Neural crest cell (in vitro differentiated cells): ENCODE data around the gene MRPS9. TPM values are rescaled to one million over a fixed set of nuclear protein-coding genes. Genes with fewer than 3 reads are reported as not detected.

Experiments
- DNase-seq: peaks from one replicate; pipeline ENCODE4 v3.0.0; 2021; ENCODE audit warnings: low read depth, mixed read lengths, low spot score
- H3K27ac Mint-ChIP-seq: one replicate; pipeline ENCODE4 v1.8.0; 2021; ENCODE audit warnings: mild to moderate bottlenecking, mixed read lengths; ENCODE audit not compliant: unreplicated experiment
- H3K27me3 Mint-ChIP-seq: 2 replicates; pipeline ENCODE4 v1.8.0; 2021; ENCODE audit warnings: low read depth, mild to moderate bottlenecking, mixed read lengths
- H3K36me3 Mint-ChIP-seq: 2 replicates; pipeline ENCODE4 v1.8.0; 2021; ENCODE audit warnings: low read depth, mild to moderate bottlenecking, mixed read lengths
- H3K4me1 Mint-ChIP-seq: 2 replicates; pipeline ENCODE4 v1.8.0; 2021; ENCODE audit warnings: mixed read lengths
- H3K4me3 Mint-ChIP-seq: one replicate; pipeline ENCODE4 v1.8.0; 2021; ENCODE audit warnings: mild to moderate bottlenecking, mixed read lengths
- H3K9me3 Mint-ChIP-seq: 2 replicates; pipeline ENCODE4 v1.8.0; 2021; ENCODE audit warnings: mixed read lengths
- total RNA-seq: library from RNA; stranded (reverse); gene quantifications from 2 replicates; pipeline ENCODE4 v1.2.1, GENCODE V29; 2021
- TF ChIP-seq, protein P1 (sequence below): fragments of 200-600 bp; sonication (generic); conservative IDR thresholded peaks from 2 replicates; pipeline ENCODE4 v1.5.0; 2021; ENCODE audit warnings: antibody characterized with exemption, mild to moderate bottlenecking

MRPS9 gene
- total RNA-seq, 1 donor from 2014 or later = 42.5 TPM

DNA sequence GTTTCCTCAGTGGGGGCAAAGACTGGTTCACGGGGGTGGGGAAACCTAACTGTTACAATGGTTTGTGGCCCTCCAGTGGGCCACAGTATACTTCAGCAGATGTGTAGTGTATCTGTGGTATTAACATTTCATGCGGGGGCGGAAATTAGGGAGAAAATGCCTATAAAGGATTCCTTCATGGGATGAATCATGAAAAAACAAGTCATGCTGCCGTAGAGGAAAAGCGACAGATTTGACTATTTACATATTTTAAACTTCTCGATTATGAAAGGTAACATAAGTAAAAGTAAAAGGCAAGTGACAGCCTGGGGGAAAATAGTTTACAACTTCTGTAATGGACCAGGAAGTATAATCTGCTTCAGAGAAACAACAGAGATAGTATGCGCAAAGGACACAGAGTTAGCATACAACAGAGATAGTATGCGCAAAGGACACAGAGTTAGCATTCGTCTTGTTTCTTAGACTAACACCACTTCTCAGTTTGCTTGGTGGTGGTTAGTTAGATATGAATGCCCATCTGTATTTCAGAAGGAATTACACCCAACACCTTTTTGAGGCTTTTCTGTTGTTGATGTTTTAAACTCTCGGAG, 41.1 kb downstream of the MRPS9 start:
- peaks cover 7% of the 10 kb centered on the region for H3K36me3 Mint-ChIP-seq
- no peak overlapping the region for H3K27ac Mint-ChIP-seq
- H3K4me3 Mint-ChIP-seq = no peak overlapping the region
- DNase-seq = no peak
- no peaks in the 10 kb centered on the region for H3K9me3 Mint-ChIP-seq
- no peaks in the 10 kb centered on the region for H3K27me3 Mint-ChIP-seq
- TF ChIP-seq, protein P1, sequence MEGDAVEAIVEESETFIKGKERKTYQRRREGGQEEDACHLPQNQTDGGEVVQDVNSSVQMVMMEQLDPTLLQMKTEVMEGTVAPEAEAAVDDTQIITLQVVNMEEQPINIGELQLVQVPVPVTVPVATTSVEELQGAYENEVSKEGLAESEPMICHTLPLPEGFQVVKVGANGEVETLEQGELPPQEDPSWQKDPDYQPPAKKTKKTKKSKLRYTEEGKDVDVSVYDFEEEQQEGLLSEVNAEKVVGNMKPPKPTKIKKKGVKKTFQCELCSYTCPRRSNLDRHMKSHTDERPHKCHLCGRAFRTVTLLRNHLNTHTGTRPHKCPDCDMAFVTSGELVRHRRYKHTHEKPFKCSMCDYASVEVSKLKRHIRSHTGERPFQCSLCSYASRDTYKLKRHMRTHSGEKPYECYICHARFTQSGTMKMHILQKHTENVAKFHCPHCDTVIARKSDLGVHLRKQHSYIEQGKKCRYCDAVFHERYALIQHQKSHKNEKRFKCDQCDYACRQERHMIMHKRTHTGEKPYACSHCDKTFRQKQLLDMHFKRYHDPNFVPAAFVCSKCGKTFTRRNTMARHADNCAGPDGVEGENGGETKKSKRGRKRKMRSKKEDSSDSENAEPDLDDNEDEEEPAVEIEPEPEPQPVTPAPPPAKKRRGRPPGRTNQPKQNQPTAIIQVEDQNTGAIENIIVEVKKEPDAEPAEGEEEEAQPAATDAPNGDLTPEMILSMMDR = no peak
- peaks cover 21% of the 10 kb centered on the region for H3K4me1 Mint-ChIP-seq

DNA sequence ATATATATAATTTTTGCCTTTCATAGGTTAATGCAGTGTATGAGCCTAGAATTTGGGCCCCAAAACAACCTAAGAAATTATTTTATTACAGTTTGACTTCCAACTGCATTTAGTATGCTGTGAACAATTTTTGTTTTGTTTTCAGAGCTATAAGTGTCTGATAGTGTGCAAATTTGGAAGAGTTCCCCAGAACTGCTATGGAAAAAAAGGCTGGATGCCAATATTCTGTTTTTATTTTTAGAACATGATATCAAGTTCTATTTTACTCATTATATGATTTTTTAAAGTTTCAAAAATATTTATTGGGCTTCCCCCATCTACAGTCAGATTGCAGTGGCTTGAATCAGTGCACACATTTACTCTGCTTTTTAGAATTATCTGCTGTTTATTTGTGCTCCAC, 42.6 kb downstream of the MRPS9 start:
- Mint-ChIP-seq H3K36me3 (peaks cover 3% of the 10 kb centered on the region), H3K4me3 (no peak overlapping the region), H3K9me3 (no peaks in the 10 kb centered on the region), H3K4me1 (peaks cover 21% of the 10 kb centered on the region), H3K27me3 (no peaks in the 10 kb centered on the region), H3K27ac (no peak overlapping the region)
- TF ChIP-seq, protein P1 = no peak
- no peak for DNase-seq

DNA sequence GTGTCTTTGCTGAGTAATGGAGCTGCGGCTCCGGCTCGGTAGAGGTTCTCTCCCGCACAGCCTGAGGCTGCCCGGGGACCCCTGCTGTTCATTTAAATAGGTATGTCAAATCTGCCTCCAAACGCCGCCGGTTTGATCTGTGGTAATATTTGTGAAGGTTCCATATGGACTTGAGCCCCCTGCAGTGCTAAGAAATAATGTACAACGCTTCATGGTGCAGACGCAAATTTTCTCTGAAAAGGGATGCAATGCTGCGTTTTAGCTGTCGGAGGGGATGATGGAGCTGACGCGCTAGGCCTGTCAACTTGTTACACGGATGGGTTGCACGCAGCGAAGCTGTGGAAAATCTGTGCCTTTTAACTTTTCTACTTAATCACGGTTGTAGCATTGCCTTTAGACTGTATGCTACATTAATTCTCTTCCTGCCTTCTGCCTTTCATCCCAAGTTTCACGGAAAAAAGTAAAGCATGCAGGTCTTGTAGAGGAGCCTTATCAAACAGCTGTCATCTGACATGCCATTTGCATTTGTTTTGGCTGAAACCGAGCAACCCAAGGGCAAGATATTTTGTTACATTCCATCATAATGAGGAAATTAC, 43.2 kb downstream of the MRPS9 start:
- no peaks in the 10 kb centered on the region for H3K27me3 Mint-ChIP-seq
- TF ChIP-seq, protein P1 = no peak
- no peak overlapping the region for H3K4me3 Mint-ChIP-seq
- H3K4me1 Mint-ChIP-seq = peaks cover 21% of the 10 kb centered on the region
- DNase-seq = no peak
- no peaks in the 10 kb centered on the region for H3K9me3 Mint-ChIP-seq
- H3K27ac Mint-ChIP-seq = no peak overlapping the region
- H3K36me3 Mint-ChIP-seq = peaks cover 3% of the 10 kb centered on the region

DNA sequence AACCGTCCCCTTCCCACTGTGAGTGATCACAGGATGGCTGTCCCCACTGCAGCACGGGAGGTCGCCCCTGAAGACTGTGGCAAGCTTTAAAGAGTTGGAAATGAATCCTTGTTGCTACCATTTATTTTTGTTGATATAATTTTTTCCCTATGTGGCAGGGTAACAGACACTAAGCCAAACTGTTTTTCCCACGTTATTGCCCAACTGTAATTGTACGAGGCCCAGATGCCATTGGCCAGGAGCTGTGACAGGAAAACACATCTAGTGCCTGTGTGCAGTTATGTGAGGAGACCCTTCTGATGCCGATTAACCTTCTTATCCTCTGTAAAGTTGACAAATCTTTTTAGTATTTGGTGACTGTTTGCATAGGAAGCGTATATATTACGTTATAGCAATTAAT, 44.2 kb downstream of the MRPS9 start:
- Mint-ChIP-seq H3K4me3 (no peak overlapping the region), H3K9me3 (no peaks in the 10 kb centered on the region), H3K36me3 (peaks cover 2% of the 10 kb centered on the region), H3K4me1 (peaks cover 21% of the 10 kb centered on the region), H3K27me3 (no peaks in the 10 kb centered on the region), H3K27ac (no peak overlapping the region)
- TF ChIP-seq, protein P1 = no peak
- no peak for DNase-seq

DNA sequence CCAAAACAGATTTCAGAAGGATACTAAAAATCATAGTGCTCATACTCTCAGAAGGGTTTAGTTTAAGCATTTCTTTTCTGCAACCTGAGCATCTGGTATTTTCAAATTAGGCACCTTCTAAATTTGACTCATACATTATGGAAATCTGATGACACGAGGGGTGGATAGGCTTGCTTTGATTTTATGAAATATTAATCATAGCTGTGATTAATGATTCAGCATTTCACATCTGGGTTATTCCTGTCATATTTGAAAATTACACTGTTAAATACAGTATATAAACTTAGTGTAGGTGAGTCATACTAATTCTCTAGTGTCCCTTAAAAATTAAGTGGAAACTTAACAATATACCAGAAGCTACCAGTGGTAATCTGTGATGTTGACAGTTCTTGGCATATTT, 47.7 kb downstream of the MRPS9 start:
- Mint-ChIP-seq H3K9me3 (no peaks in the 10 kb centered on the region), H3K36me3 (no peaks in the 10 kb centered on the region), H3K4me1 (peaks cover 6% of the 10 kb centered on the region), H3K27me3 (no peaks in the 10 kb centered on the region), H3K4me3 (no peak overlapping the region), H3K27ac (no peak overlapping the region)
- TF ChIP-seq, protein P1 = no peak
- no peak for DNase-seq
